HepG2 (cell line): ENCODE measurements around the gene BLOC1S4. TPM values are rescaled to one million over a fixed set of nuclear protein-coding genes. Genes with fewer than 3 reads are reported as not detected.

ENCODE experiments used
- DRAP1 ChIP-seq: IDR thresholded peaks from 2 replicates; pipeline ENCODE4 v1.6.1; 2016; ENCODE audit warnings: missing genetic modification reagents, missing compliant biosample characterization
- EED ChIP-seq: sonication (generic); formaldehyde crosslinking; IDR thresholded peaks from 2 replicates; pipeline ENCODE4 v1.5.0; 2020; ENCODE audit warnings: mild to moderate bottlenecking, missing genetic modification reagents
- ETV6 ChIP-seq: sonication (generic); formaldehyde crosslinking; conservative IDR thresholded peaks from 2 replicates; pipeline ENCODE4 v1.4.0; 2020; ENCODE audit warnings: missing genetic modification reagents
- GATAD2A ChIP-seq: IDR thresholded peaks from 2 replicates; pipeline ENCODE4 v1.6.1; 2016
- GMEB1 ChIP-seq: sonication (generic); formaldehyde crosslinking; IDR thresholded peaks from 2 replicates; pipeline ENCODE4 v1.5.1; 2020; ENCODE audit warnings: missing genetic modification reagents, mild to moderate bottlenecking, borderline replicate concordance
- HDAC1 ChIP-seq: sonication (generic); formaldehyde crosslinking; IDR thresholded peaks from 2 replicates; pipeline ENCODE4 v1.5.1; 2020; ENCODE audit warnings: mild to moderate bottlenecking, missing genetic modification reagents
- HOXA5 ChIP-seq: sonication (generic); formaldehyde crosslinking; IDR thresholded peaks from 2 replicates; pipeline ENCODE4 v1.4.0; 2020; ENCODE audit warnings: missing genetic modification reagents
- KDM4B ChIP-seq: sonication (generic); formaldehyde crosslinking; IDR thresholded peaks from 2 replicates; pipeline ENCODE4 v1.4.0; 2020; ENCODE audit warnings: missing genetic modification reagents
- MYPOP ChIP-seq: sonication (generic); formaldehyde crosslinking; IDR thresholded peaks from 2 replicates; pipeline ENCODE4 v1.8.1; 2023; ENCODE audit warnings: mild to moderate bottlenecking, moderate library complexity, missing genetic modification reagents
- NFKB2 ChIP-seq: sonication (generic); formaldehyde crosslinking; IDR thresholded peaks from 2 replicates; pipeline ENCODE4 v1.4.0; 2020; ENCODE audit warnings: missing genetic modification reagents, borderline replicate concordance
- RXRB ChIP-seq: IDR thresholded peaks from 2 replicates; pipeline ENCODE4 v1.6.1; 2016; ENCODE audit warnings: borderline replicate concordance, missing genetic modification reagents, missing compliant biosample characterization
- SAFB2 ChIP-seq: sonication (generic); formaldehyde crosslinking; IDR thresholded peaks from 2 replicates; pipeline ENCODE4 v1.5.1; 2020; ENCODE audit warnings: missing genetic modification reagents, low read depth, mild to moderate bottlenecking, borderline replicate concordance
- TAF1 ChIP-seq: sonication (generic); formaldehyde crosslinking; IDR thresholded peaks from 2 replicates; pipeline ENCODE4 v1.4.0; 2020; ENCODE audit warnings: missing genetic modification reagents
- ZBTB25 ChIP-seq: IDR thresholded peaks from 2 replicates; pipeline ENCODE4 v1.6.1; 2018; ENCODE audit warnings: missing genetic modification reagents
- ZBTB34 ChIP-seq: sonication (generic); formaldehyde crosslinking; IDR thresholded peaks from 2 replicates; pipeline ENCODE4 v1.8.0; 2022; ENCODE audit warnings: mild to moderate bottlenecking, missing genetic modification reagents
- ZFP90 ChIP-seq: sonication (generic); formaldehyde crosslinking; IDR thresholded peaks from 2 replicates; pipeline ENCODE4 v1.8.0; 2022; ENCODE audit warnings: missing genetic modification reagents, mild to moderate bottlenecking, inconsistent platforms, borderline replicate concordance
- ZNF160 ChIP-seq: sonication (generic); formaldehyde crosslinking; IDR thresholded peaks from 2 replicates; pipeline ENCODE4 v1.8.0; 2022; ENCODE audit warnings: mild to moderate bottlenecking, inconsistent platforms, missing genetic modification reagents
- ZNF17 ChIP-seq: sonication (generic); formaldehyde crosslinking; IDR thresholded peaks from 2 replicates; pipeline ENCODE4 v1.5.0; 2020; ENCODE audit warnings: mild to moderate bottlenecking, missing genetic modification reagents
- ZNF576 ChIP-seq: sonication (generic); formaldehyde crosslinking; IDR thresholded peaks from 2 replicates; pipeline ENCODE4 v1.4.0; 2020; ENCODE audit warnings: mild to moderate bottlenecking, missing genetic modification reagents
- ZNF580 ChIP-seq: IDR thresholded peaks from 2 replicates; pipeline ENCODE4 v1.6.1; 2016; ENCODE audit warnings: low read depth, borderline replicate concordance
- ZSCAN31 ChIP-seq: sonication (generic); formaldehyde crosslinking; IDR thresholded peaks from 2 replicates; pipeline ENCODE4 v1.5.0; 2020; ENCODE audit warnings: low read depth, mild to moderate bottlenecking, missing genetic modification reagents
- polyA plus RNA-seq, 8 experiments: library from polyadenylated mRNA; depleted of rRNA in 3 of 8; stranded (reverse) in 7 of 8; unstranded in 1 of 8; fragments of >200 nt; fragmentation: Illumina TruSeq in 4 of 8; extraction: Trizol in 4 of 8; gene quantifications; 2 replicates each; pipeline versions ENCODE4 v1.2.1 to v1.2.3, GENCODE V29; 2011 to 2016; ENCODE audit warnings: low read depth in 4 of 8, missing spikeins in 1 of 8, mixed read lengths in 1 of 8; ENCODE audit not compliant: insufficient read depth in 1 of 8
- total RNA-seq, 5 experiments: library from RNA; depleted of rRNA; stranded (reverse); fragments of >200 nt; fragmentation: Illumina TruSeq; extraction: Trizol; gene quantifications; 2 replicates each; pipeline ENCODE4 v1.2.3, GENCODE V29; 2016; ENCODE audit warnings: low read depth in 1 of 5

Gene BLOC1S4
- total and polyA plus RNA-seq, 2 of the 13 experiments (the other 11 are each of a cell fraction or from before 2014, with no cell fraction given), result 15.5 to 20.9 TPM

GRCh38 chr4:6695660-6696610 is 20.0 kb upstream of the BLOC1S4 start (continued):
- TF ChIP-seq ZSCAN31 (CRISPR knock-in tag) (peak; percentile 98), ZNF580 (CRISPR knock-in tag) (peak; percentile 93), DRAP1 (CRISPR knock-in tag) (peak; percentile 61), ETV6 (no peak; the same call in 1 of the 2 replicates), GMEB1 (CRISPR knock-in tag) (peak; percentile 76; the same call in 1 of the 2 replicates), NFKB2 (peak; percentile 69; the same call in 1 of the 2 replicates), MYPOP (no peak; the same call in 1 of the 2 replicates), ZNF576 (no peak), GATAD2A (CRISPR knock-in tag) (peak; percentile 94), ZBTB34 (CRISPR knock-in tag) (no peak), EED (CRISPR knock-in tag) (peak; percentile 76; the same call in 1 of the 2 replicates), ZNF160 (CRISPR knock-in tag) (peak; percentile 66; the same call in 1 of the 2 replicates), HDAC1 (CRISPR knock-in tag) (peak; percentile 95), ZFP90 (CRISPR knock-in tag) (peak; percentile 79), ZNF17 (CRISPR knock-in tag) (0 out of 2 replicates have a peak, but pooled peaks have one; percentile 46), KDM4B (peak; percentile 43), RXRB (peak; percentile 96), HOXA5 (CRISPR knock-in tag) (no peak; the same call in 1 of the 2 replicates), TAF1 (CRISPR knock-in tag) (peak; percentile 58), SAFB2 (CRISPR knock-in tag) (no peak), ZBTB25 (peak; percentile 95)
